Measurements from ENCODE around the gene ORC3. TPM values are rescaled to one million over a fixed set of nuclear protein-coding genes. Genes with fewer than 3 reads are reported as not detected.

The ORC3 gene
- total and polyA plus RNA-seq, 4 donors = 6.8 to 22.4 (median 13.9) TPM

- Histone ChIP-seq H3K27ac (ENCODE audit: low read depth in 1 of 2, low read length in 2 of 2) (no peak overlapping the region), H3K4me1 (ENCODE audit: control insufficient read depth in 1 of 2, insufficient read depth in 2 of 2, low read length in 2 of 2) (no peaks in the 10 kb centered on the region), H3K4me3 (ENCODE audit: low read length in 2 of 2) (no peak overlapping the region), H3K27me3 (ENCODE audit: control insufficient read depth in 1 of 2, insufficient read depth in 2 of 2, low read length in 1 of 2) (no peaks in the 10 kb centered on the region), H3K9me3 (ENCODE audit: control insufficient read depth, low read length) (no peaks in the 10 kb centered on the region), H3K36me3 (ENCODE audit: control insufficient read depth in 1 of 2, insufficient read depth in 2 of 2, low read length in 1 of 2) (peaks cover 0 to 3% of the 10 kb centered on the region in 2 donors)
- DNase-seq = no peak
- WGBS, 2 donors = 88 to 92% methylated on average over 4 of the region's 4 CpGs
- intact Hi-C loops (cut with DNase I) = no loop called here
- no peak for ATAC-seq (ENCODE audit: low FRiP score)
Measured at GRCh38 chr6:87617405-87617804, 27.5 kb downstream of the ORC3 start.

DNA sequence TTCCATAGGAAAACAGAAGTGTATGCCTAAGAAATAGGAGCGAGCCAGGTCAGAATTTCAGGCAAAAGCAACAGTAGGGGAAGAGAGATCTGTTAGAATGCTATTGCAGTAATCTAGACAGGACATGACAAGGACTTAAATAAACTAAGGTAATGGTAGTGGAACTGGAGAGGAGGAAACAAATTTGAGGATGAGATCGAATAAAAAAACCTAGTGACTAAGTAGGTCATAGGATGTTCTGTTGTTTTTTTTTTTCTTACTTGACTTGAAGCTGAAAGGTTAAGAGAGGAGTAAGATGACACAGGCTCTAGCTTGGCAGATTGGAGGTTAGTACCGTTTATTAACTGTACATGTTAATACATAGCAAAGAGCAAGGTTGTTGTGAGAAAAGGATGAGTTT is 28.6 kb downstream of the ORC3 start:
- 90 to 94% methylated on average over 3 of the region's 3 CpGs for WGBS, 2 donors
- ATAC-seq (ENCODE audit: low FRiP score) = no peak
- intact Hi-C loops (cut with DNase I) = no loop called here
- Histone ChIP-seq H3K4me1 (ENCODE audit: control insufficient read depth in 1 of 2, insufficient read depth in 2 of 2, low read length in 2 of 2) (peaks cover 0 to 2% of the 10 kb centered on the region in 2 donors), H3K36me3 (ENCODE audit: control insufficient read depth in 1 of 2, insufficient read depth in 2 of 2, low read length in 1 of 2) (peaks cover 0 to 3% of the 10 kb centered on the region in 2 donors), H3K9me3 (ENCODE audit: control insufficient read depth, low read length) (no peaks in the 10 kb centered on the region), H3K4me3 (ENCODE audit: low read length in 2 of 2) (no peak overlapping the region), H3K27ac (ENCODE audit: low read depth in 1 of 2, low read length in 2 of 2) (no peak overlapping the region), H3K27me3 (ENCODE audit: control insufficient read depth in 1 of 2, insufficient read depth in 2 of 2, low read length in 1 of 2) (no peaks in the 10 kb centered on the region)
- no peak for DNase-seq

- peaks cover 0 to 1% of the 10 kb centered on the region in 2 donors for H3K36me3 ChIP-seq (ENCODE audit: control insufficient read depth in 1 of 2, insufficient read depth in 2 of 2, low read length in 1 of 2)
- DNase-seq (no peak), ATAC-seq (ENCODE audit: low FRiP score) (no peak)
- peak overlapping the region in 1 of 2 donors; percentile 48 for H3K27ac ChIP-seq (ENCODE audit: low read depth in 1 of 2, low read length in 2 of 2)
- no peaks in the 10 kb centered on the region for H3K27me3 ChIP-seq (ENCODE audit: control insufficient read depth in 1 of 2, insufficient read depth in 2 of 2, low read length in 1 of 2)
- peaks cover 0 to 2% of the 10 kb centered on the region in 2 donors for H3K4me1 ChIP-seq (ENCODE audit: control insufficient read depth in 1 of 2, insufficient read depth in 2 of 2, low read length in 2 of 2)
- no peak overlapping the region for H3K4me3 ChIP-seq (ENCODE audit: low read length in 2 of 2)
- intact Hi-C loops (cut with DNase I) = no loop called here
- 43 to 58% methylated on average over 3 of the region's 3 CpGs for WGBS, 2 donors
- no peaks in the 10 kb centered on the region for H3K9me3 ChIP-seq (ENCODE audit: control insufficient read depth, low read length)
Measured at GRCh38 chr6:87623248-87623647, 33.3 kb downstream of the ORC3 start.

- no peak for ATAC-seq (ENCODE audit: low FRiP score)
- intact Hi-C loops (cut with DNase I) = no loop called here
Measured at GRCh38 chr6:87628424-87628823, 38.5 kb downstream of the ORC3 start.

GRCh38 chr6:87628881-87629280 is 38.9 kb downstream of the ORC3 start:
- no peak for ATAC-seq (ENCODE audit: low FRiP score)
- H3K27ac ChIP-seq (ENCODE audit: low read depth in 1 of 2, low read length in 2 of 2) = no peak overlapping the region
- H3K36me3 ChIP-seq (ENCODE audit: control insufficient read depth in 1 of 2, insufficient read depth in 2 of 2, low read length in 1 of 2) = peaks cover 0 to 3% of the 10 kb centered on the region in 2 donors
- H3K4me1 ChIP-seq (ENCODE audit: control insufficient read depth in 1 of 2, insufficient read depth in 2 of 2, low read length in 2 of 2) = no peaks in the 10 kb centered on the region
- DNase-seq = no peak
- intact Hi-C loops (cut with DNase I) = no loop called here
- no peaks in the 10 kb centered on the region for H3K9me3 ChIP-seq (ENCODE audit: control insufficient read depth, low read length)
- H3K4me3 ChIP-seq (ENCODE audit: low read length in 2 of 2) = no peak overlapping the region
- H3K27me3 ChIP-seq (ENCODE audit: control insufficient read depth in 1 of 2, insufficient read depth in 2 of 2, low read length in 1 of 2) = no peaks in the 10 kb centered on the region

More at GRCh38 chr6:87628424-87628823, 38.5 kb downstream of the ORC3 start:
- no peaks in the 10 kb centered on the region for H3K27me3 ChIP-seq (ENCODE audit: control insufficient read depth in 1 of 2, insufficient read depth in 2 of 2, low read length in 1 of 2)
- no peak overlapping the region for H3K4me3 ChIP-seq (ENCODE audit: low read length in 2 of 2)
- WGBS, 2 donors = 72 to 79% methylated on average over 2 of the region's 2 CpGs
- H3K36me3 ChIP-seq (ENCODE audit: control insufficient read depth in 1 of 2, insufficient read depth in 2 of 2, low read length in 1 of 2) = peaks cover 0 to 3% of the 10 kb centered on the region in 2 donors
- H3K4me1 ChIP-seq (ENCODE audit: control insufficient read depth in 1 of 2, insufficient read depth in 2 of 2, low read length in 2 of 2) = no peaks in the 10 kb centered on the region
- DNase-seq = no peak
- H3K27ac ChIP-seq (ENCODE audit: low read depth in 1 of 2, low read length in 2 of 2) = no peak overlapping the region
- H3K9me3 ChIP-seq (ENCODE audit: control insufficient read depth, low read length) = no peaks in the 10 kb centered on the region

- Histone ChIP-seq H3K4me3 (ENCODE audit: low read length in 2 of 2) (no peak overlapping the region), H3K9me3 (ENCODE audit: control insufficient read depth, low read length) (no peaks in the 10 kb centered on the region), H3K36me3 (ENCODE audit: control insufficient read depth in 1 of 2, insufficient read depth in 2 of 2, low read length in 1 of 2) (peaks cover 0 to 3% of the 10 kb centered on the region in 2 donors), H3K27ac (ENCODE audit: low read depth in 1 of 2, low read length in 2 of 2) (no peak overlapping the region), H3K4me1 (ENCODE audit: control insufficient read depth in 1 of 2, insufficient read depth in 2 of 2, low read length in 2 of 2) (no peaks in the 10 kb centered on the region), H3K27me3 (ENCODE audit: control insufficient read depth in 1 of 2, insufficient read depth in 2 of 2, low read length in 1 of 2) (no peaks in the 10 kb centered on the region)
- ATAC-seq (ENCODE audit: low FRiP score) (no peak), DNase-seq (no peak)
- 100% methylated on average over 1 of the region's 1 CpG for WGBS, 2 donors
- intact Hi-C loops (cut with DNase I) = no loop called here
Measured at GRCh38 chr6:87630746-87631145, 40.8 kb downstream of the ORC3 start.

GRCh38 chr6:87633851-87634250 is 43.9 kb downstream of the ORC3 start:
- no peak for ATAC-seq (ENCODE audit: low FRiP score)
- no peaks in the 10 kb centered on the region for H3K9me3 ChIP-seq (ENCODE audit: control insufficient read depth, low read length)
- H3K27ac ChIP-seq (ENCODE audit: low read depth in 1 of 2, low read length in 2 of 2) = no peak overlapping the region
- WGBS, 2 donors = 94 to 96% methylated on average over 3 of the region's 3 CpGs
- intact Hi-C loops (cut with DNase I) = no loop called here
- DNase-seq = no peak
- no peak overlapping the region for H3K4me3 ChIP-seq (ENCODE audit: low read length in 2 of 2)
- H3K27me3 ChIP-seq (ENCODE audit: control insufficient read depth in 1 of 2, insufficient read depth in 2 of 2, low read length in 1 of 2) = no peaks in the 10 kb centered on the region
- H3K4me1 ChIP-seq (ENCODE audit: control insufficient read depth in 1 of 2, insufficient read depth in 2 of 2, low read length in 2 of 2) = no peaks in the 10 kb centered on the region
- peaks cover 0 to 1% of the 10 kb centered on the region in 2 donors for H3K36me3 ChIP-seq (ENCODE audit: control insufficient read depth in 1 of 2, insufficient read depth in 2 of 2, low read length in 1 of 2)

GRCh38 chr6:87636315-87636714 is 46.4 kb downstream of the ORC3 start:
- peaks cover 0 to 1% of the 10 kb centered on the region in 2 donors for H3K36me3 ChIP-seq (ENCODE audit: control insufficient read depth in 1 of 2, insufficient read depth in 2 of 2, low read length in 1 of 2)
- no peak overlapping the region for H3K4me3 ChIP-seq (ENCODE audit: low read length in 2 of 2)
- H3K27ac ChIP-seq (ENCODE audit: low read depth in 1 of 2, low read length in 2 of 2) = no peak overlapping the region
- intact Hi-C loops (cut with DNase I) = no loop called here
- ATAC-seq (ENCODE audit: low FRiP score) (no peak), DNase-seq (no peak)
- no peaks in the 10 kb centered on the region for H3K4me1 ChIP-seq (ENCODE audit: control insufficient read depth in 1 of 2, insufficient read depth in 2 of 2, low read length in 2 of 2)
- H3K9me3 ChIP-seq (ENCODE audit: control insufficient read depth, low read length) = no peaks in the 10 kb centered on the region
- 32 to 38% methylated on average over 1 of the region's 1 CpG for WGBS, 2 donors
- no peaks in the 10 kb centered on the region for H3K27me3 ChIP-seq (ENCODE audit: control insufficient read depth in 1 of 2, insufficient read depth in 2 of 2, low read length in 1 of 2)

GRCh38 chr6:87637106-87637505 is 47.2 kb downstream of the ORC3 start:
- WGBS, 2 donors = 97 to 98% methylated on average over 1 of the region's 1 CpG
- ATAC-seq (ENCODE audit: low FRiP score) (no peak), DNase-seq (no peak)
- Histone ChIP-seq H3K9me3 (ENCODE audit: control insufficient read depth, low read length) (no peaks in the 10 kb centered on the region), H3K4me1 (ENCODE audit: control insufficient read depth in 1 of 2, insufficient read depth in 2 of 2, low read length in 2 of 2) (no peaks in the 10 kb centered on the region), H3K27me3 (ENCODE audit: control insufficient read depth in 1 of 2, insufficient read depth in 2 of 2, low read length in 1 of 2) (no peaks in the 10 kb centered on the region), H3K27ac (ENCODE audit: low read depth in 1 of 2, low read length in 2 of 2) (no peak overlapping the region), H3K36me3 (ENCODE audit: control insufficient read depth in 1 of 2, insufficient read depth in 2 of 2, low read length in 1 of 2) (peaks cover 0 to 1% of the 10 kb centered on the region in 2 donors), H3K4me3 (ENCODE audit: low read length in 2 of 2) (no peak overlapping the region)
- intact Hi-C loops (cut with DNase I) = no loop called here

All from aorta (tissue), 5 donors.